ENCODE results near the gene PAF1.

The PAF1 gene

DNA sequence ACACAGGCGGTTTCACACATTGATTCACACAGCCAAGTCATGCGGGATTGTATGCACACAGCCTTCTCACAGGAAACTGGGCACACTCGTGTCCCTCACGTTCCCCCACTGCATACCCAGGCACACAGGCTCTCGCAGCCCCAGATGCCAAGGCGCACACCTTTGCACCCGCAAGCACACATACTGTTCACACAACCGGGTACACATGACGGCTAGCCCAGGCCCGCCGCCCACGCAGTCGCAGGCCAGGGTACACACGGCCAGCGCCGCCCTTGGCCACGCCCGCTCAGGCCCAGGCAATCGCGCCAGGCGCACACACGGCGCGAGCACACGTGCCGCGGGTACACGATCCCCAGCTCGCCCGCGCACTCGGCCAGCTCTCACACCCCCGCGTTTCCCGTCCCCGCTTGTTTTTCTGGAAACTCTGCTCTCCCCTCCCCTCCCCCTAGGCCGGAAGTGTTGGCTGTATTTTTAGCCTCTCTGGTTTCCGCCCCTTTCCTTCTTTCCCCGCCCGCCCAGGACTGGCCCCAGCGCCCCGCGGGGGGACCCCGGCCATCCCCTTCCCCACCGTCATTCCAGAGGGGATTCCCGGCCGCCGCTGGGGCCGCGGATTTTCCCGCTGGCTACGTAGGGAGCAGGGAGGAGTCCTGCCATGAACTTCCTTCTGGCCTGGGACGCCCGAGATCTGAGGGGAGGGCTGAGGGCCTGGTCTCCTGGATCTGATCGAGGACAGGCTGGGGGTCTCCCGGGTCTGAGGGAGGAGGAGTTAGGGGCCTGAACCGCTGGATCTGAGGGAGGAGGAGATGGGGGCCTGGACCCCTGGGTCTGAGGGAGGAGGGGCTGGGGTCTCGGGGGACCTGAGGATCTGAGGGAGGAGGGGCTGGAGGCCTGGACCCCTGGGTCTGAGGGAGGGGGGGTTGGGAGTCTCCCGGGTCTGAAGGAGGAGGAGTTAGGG, 11.7 kb upstream of the PAF1 start:
- POLR2A ChIA-PET (ENCODE audit: low non-redundant PET): interaction anchor here (0.5 to 2.0 kb wide), 5 partner anchors 9 to 41 kb away, joined by 3 to 10 read pairs (median 4); partner anchors contain the start of genes MED29, PAF1, PLEKHG2 and RPS16
- no peak for DNase-seq (ENCODE audit: low spot score)
- CTCF ChIA-PET: interaction anchor here (1.9 kb wide), 1 partner anchor 9 kb away, joined by 6 read pairs; the partner anchor contains the start of gene PLEKHG2
- peak overlapping the region; percentile 100 for H3K27ac ChIP-seq
- TF ChIP-seq, protein P1, sequence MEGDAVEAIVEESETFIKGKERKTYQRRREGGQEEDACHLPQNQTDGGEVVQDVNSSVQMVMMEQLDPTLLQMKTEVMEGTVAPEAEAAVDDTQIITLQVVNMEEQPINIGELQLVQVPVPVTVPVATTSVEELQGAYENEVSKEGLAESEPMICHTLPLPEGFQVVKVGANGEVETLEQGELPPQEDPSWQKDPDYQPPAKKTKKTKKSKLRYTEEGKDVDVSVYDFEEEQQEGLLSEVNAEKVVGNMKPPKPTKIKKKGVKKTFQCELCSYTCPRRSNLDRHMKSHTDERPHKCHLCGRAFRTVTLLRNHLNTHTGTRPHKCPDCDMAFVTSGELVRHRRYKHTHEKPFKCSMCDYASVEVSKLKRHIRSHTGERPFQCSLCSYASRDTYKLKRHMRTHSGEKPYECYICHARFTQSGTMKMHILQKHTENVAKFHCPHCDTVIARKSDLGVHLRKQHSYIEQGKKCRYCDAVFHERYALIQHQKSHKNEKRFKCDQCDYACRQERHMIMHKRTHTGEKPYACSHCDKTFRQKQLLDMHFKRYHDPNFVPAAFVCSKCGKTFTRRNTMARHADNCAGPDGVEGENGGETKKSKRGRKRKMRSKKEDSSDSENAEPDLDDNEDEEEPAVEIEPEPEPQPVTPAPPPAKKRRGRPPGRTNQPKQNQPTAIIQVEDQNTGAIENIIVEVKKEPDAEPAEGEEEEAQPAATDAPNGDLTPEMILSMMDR (conservative IDR thresholded peaks at IDR 0.05; ENCODE audit: low read depth): no peak

DNA sequence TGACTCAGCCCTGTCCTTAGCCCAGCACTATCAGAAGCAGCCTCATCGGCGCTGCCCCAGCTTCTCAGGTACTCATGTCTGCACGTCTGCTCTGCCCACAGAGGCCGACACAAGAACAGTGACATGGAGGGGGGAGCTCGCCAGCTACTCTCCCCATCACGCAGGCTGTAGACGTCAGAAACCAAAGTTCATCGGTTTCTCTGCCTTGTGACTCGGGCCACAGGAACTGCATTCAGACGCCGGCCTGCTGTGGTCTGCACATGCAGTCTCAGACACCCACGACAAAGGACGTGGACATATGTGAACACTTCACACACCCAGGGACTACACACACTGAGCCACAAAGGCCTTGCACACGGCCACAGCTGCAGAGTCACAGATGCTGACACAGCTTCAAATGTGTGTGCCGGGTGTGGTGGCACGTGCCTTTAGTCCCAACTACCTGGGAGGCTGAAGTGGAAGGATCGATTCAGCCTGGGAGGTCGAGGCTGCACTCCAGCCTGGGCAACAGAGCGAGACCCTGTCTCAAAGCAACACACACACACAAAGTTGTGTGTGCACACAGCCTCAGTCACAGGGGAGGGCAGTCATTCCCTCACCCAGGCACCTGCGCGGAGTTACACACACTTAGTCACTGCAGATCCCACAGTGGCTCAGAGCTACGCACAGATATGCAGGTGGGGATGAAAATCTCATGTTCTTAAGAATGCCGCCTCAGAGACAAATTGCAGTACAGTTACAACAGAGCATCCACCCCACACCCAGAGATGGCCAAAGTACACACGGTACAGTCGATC, 10.8 kb upstream of the PAF1 start:
- DNase-seq (ENCODE audit: low spot score): no peak
- TF ChIP-seq, protein P1 (conservative IDR thresholded peaks at IDR 0.05; ENCODE audit: low read depth): no peak
- H3K27ac ChIP-seq: peak overlapping the region; percentile 100
- ChIA-PET CTCF (interaction anchor here (1.5 kb wide), 1 partner anchor 10 kb away, joined by 5 read pairs; the partner anchor contains the start of gene PLEKHG2), POLR2A (ENCODE audit: low non-redundant PET) (interaction anchor here (0.6 to 2.0 kb wide), 4 partner anchors 10 to 60 kb away, joined by 3 to 10 read pairs (median 4); partner anchors contain the start of genes MED29, PAF1, PLEKHG2 and RPS16)

DNA sequence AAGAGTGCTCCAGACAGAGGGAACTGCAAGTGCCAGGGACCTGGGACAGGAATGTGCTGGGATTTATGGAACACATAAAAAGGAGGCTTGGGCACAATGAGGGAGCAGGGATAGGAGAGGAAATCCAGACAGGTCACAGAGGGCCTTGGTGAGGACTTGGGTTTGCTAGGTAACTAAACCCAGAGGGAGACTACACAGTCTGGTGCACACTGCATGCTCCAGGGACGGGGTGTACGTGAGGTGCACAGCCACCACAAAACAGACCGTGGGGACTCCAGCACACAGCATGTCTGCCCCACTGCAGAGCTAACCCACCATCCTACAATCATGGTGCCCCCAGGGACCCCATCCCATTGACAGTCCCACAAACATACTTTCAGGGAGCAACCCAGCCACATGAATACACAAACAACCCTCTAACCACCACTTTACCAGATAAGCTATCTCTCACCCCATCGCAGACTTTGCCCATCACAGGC, 10.2 kb upstream of the PAF1 start:
- POLR2A ChIA-PET (ENCODE audit: low non-redundant PET): interaction anchor here (0.7 to 2.0 kb wide), 2 partner anchors 11 to 59 kb away, joined by 3 to 10 read pairs; partner anchors contain the start of genes PLEKHG2 and SAMD4B
- CTCF ChIA-PET: interaction anchor here (1.5 kb wide), 1 partner anchor 11 kb away, joined by 5 read pairs; the partner anchor contains the start of gene PLEKHG2
- DNase-seq (ENCODE audit: low spot score): no peak
- TF ChIP-seq, protein P1 (conservative IDR thresholded peaks at IDR 0.05; ENCODE audit: low read depth): no peak
- H3K27ac ChIP-seq: peak overlapping the region; percentile 100

DNA sequence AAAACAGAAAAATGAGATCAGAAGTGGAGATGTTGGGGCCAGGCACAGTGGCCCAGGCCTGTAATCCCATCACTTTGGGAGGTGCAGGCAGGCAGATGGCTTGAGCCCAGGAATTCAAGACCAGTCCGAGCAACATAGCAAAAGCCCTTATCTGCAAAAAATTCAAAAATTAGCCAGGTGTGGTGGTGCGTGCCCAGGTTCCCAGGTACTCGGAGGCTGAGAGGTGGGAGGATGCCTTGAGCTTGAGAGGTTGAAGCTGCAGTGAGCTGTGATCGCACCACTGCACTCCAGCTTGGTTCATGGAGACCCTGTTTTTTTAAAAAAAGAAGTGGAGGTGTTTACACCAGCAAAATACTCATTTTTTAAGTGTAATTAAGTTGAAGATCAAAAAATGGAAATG, 9.2 kb upstream of the PAF1 start:
- CTCF ChIA-PET: interaction anchor here (0.5 kb wide), 1 partner anchor 414 kb away, joined by 3 read pairs; no protein-coding TSS in a partner anchor

GRCh38 chr19:39399668-39400050, 8.8 kb upstream of the PAF1 start:
- TF ChIP-seq, protein P1 (conservative IDR thresholded peaks at IDR 0.05; ENCODE audit: low read depth): no peak
- peak overlapping the region; percentile 100 for H3K27ac ChIP-seq
- POLR2A ChIA-PET (ENCODE audit: low non-redundant PET): no interaction called here
- CTCF ChIA-PET: no interaction called here
- DNase-seq (ENCODE audit: low spot score): no peak

More for the DNA sequence above, 9.2 kb upstream of the PAF1 start:
- DNase-seq (ENCODE audit: low spot score): no peak
- TF ChIP-seq, protein P1 (conservative IDR thresholded peaks at IDR 0.05; ENCODE audit: low read depth): no peak
- peak overlapping the region; percentile 100 for H3K27ac ChIP-seq
- POLR2A ChIA-PET (ENCODE audit: low non-redundant PET): no interaction called here
